ENCODE results near the gene FGFRL1. TPM values are rescaled to one million over a fixed set of nuclear protein-coding genes. Genes with fewer than 3 reads are reported as not detected.
A peak's percentile ranks its signal among the peaks of the same experiment; 100 is the strongest.
"Not testable (repeated sequence)": the region's sequence is repeated elsewhere in the genome, so short reads cannot be mapped to it uniquely, and the experiment has no call there.

FGFRL1 gene
- total RNA-seq, 1 donor from 2014 or later: 15.5 TPM

DNA sequence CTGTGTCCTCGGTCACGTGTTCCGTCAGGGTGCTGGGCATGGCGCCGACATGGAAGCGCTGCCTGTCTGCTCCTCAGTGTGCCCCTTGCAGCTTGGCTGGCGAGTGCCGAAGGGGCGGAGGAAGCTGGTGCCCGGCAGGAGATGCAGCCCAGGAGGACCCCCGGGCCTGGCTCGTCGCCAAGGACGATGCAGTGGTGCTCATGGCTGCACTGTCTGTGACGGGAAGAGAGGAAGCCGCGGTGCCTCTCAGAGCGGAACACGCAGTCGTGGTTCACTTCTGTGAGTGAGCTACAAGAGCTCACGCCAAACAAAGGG, 38.1 kb downstream of the FGFRL1 start:
- no peaks in the 10 kb centered on the region for H3K9me3 Mint-ChIP-seq
- no peak for DNase-seq (ENCODE audit: low spot score)
- intact Hi-C loops (cut with micrococcal nuclease): no loop called here
- no peak overlapping the region for H3K4me3 Mint-ChIP-seq
- no peaks in the 10 kb centered on the region for H3K36me3 Mint-ChIP-seq (ENCODE audit: low read depth)
- H3K27me3 Mint-ChIP-seq (ENCODE audit: insufficient read depth): peaks cover 28% of the 10 kb centered on the region
- H3K27ac Mint-ChIP-seq: no peak overlapping the region
- no peaks in the 10 kb centered on the region for H3K4me1 Mint-ChIP-seq (ENCODE audit: low read depth)

DNA sequence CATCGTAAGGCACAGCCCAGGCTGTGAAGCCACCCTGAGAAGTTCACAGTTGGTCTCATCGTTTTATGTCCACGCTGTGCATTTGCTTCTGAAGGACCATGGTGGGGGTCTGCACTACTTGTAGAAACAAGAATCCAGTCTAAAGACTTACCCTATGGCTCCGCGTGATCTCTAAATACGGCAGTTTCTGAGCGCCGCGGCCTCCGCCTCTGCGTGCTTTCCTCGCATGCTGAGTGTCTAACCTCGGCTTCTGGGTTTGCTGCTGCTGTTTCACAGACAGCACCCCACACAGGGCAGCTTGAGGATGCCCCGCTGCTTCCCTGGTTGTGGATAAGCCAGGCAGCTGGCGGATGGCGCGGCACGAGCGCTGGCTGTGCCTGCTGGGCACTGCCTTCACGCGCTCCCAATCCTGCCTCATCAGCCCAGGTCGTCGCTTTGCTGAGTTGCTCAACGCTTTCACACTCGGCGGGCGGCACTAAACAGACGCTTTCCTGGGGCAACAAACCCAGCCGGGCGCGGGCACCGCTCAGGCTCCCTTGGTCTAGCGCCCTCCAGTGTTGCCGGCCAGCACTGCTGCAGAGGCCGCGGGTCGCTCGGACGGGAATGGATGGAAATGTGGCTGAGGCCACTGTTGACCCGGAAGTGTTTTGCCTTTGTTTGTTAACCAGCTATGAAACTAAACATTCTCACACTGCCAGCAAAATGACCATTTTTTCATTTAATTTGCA, 39.2 kb downstream of the FGFRL1 start:
- Mint-ChIP-seq H3K27me3 (ENCODE audit: insufficient read depth) (peaks cover 25% of the 10 kb centered on the region), H3K27ac (no peak overlapping the region), H3K4me1 (ENCODE audit: low read depth) (peaks cover 2% of the 10 kb centered on the region)

DNA sequence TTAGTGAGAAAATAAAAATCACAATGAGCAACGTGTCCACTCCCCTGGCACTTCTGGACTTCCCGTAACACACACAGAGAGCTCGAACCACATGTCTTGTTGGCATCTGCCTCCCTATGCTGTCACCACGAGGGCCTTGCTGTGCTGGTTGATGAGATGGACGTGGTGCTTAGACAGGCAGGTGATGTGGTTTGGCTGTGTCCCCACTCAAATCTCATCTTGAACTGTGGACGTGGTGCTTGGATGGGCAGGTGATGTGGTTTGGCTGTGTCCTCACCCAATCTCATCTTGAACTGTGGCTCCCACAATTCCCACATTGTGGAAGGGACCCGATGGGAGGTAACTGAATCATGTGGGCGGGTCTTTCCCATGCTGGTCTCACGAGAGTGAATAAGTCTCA, 40.0 kb downstream of the FGFRL1 start:
- peaks cover 25% of the 10 kb centered on the region for H3K27me3 Mint-ChIP-seq (ENCODE audit: insufficient read depth)
- no peaks in the 10 kb centered on the region for H3K36me3 Mint-ChIP-seq (ENCODE audit: low read depth)
- intact Hi-C loops (cut with micrococcal nuclease): no loop called here
- H3K4me1 Mint-ChIP-seq (ENCODE audit: low read depth): peaks cover 9% of the 10 kb centered on the region
- H3K4me3 Mint-ChIP-seq: no peak overlapping the region
- no peak for DNase-seq (ENCODE audit: low spot score)
- no peak overlapping the region for H3K27ac Mint-ChIP-seq
- H3K9me3 Mint-ChIP-seq: no peaks in the 10 kb centered on the region

More for the DNA sequence above, 39.2 kb downstream of the FGFRL1 start:
- Mint-ChIP-seq H3K9me3 (no peaks in the 10 kb centered on the region), H3K36me3 (ENCODE audit: low read depth) (no peaks in the 10 kb centered on the region), H3K4me3 (no peak overlapping the region)
- DNase-seq (ENCODE audit: low spot score): no peak
- intact Hi-C loops (cut with micrococcal nuclease): no loop called here

DNA sequence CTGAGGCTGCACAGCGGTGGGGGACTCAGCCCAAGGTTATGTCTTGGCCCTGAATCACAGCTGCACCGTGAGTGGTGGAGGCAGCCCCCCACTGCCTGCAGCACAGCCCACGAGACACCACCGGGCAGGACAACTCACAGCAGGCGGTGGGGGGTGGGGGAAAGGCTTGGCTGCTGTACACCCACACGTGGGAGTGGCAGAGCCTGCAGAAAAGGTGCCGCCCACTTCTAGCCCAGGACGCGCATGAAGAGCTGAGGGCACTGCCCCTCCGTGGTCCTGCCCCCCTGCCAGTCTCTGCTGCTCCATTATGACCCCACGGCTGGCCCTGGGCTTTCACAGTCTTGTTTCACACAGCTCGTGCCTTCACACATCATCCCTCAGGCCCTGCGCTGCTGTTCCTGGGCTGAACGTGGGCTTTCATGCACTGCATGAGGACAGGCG, 40.8 kb downstream of the FGFRL1 start:
- H3K27ac Mint-ChIP-seq: no peak overlapping the region

DNA sequence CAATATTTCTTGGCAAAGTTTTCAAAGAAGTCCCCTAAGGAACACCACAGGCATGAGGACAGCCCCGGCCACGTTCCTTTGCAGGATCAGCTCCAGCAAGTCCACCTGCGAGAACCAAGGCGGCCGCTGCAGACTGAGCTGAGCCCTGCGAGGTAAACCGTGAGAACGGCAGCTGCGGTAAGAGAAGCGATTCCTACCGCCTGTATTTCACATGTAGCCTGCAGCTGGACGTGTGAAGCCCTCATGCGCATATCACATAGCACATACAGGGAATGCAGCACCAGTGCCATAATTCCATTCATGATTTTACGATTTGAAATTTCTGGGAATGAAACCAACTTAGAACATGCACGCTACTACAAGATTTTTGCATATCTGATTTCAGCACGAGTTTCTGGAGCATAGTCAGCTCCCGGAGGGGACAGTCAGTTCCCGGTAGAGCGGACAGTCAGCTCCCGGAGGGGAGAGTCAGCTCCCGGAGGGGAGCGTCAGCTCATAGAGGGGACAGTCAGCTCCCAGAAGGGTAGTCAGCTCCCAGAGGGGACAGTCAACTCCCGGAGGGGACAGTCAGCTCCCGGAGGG, 41.7 kb downstream of the FGFRL1 start:
- no peak overlapping the region for H3K27ac Mint-ChIP-seq
- no peaks in the 10 kb centered on the region for H3K36me3 Mint-ChIP-seq (ENCODE audit: low read depth)
- peaks cover 9% of the 10 kb centered on the region for H3K4me1 Mint-ChIP-seq (ENCODE audit: low read depth)
- no peaks in the 10 kb centered on the region for H3K9me3 Mint-ChIP-seq
- peaks cover 17% of the 10 kb centered on the region for H3K27me3 Mint-ChIP-seq (ENCODE audit: insufficient read depth)
- intact Hi-C loops (cut with micrococcal nuclease): no loop called here
- H3K4me3 Mint-ChIP-seq: no peak overlapping the region
- DNase-seq (ENCODE audit: low spot score): no peak

More for the DNA sequence above, 40.8 kb downstream of the FGFRL1 start:
- Mint-ChIP-seq H3K27me3 (ENCODE audit: insufficient read depth) (peaks cover 23% of the 10 kb centered on the region), H3K9me3 (no peaks in the 10 kb centered on the region), H3K4me3 (no peak overlapping the region), H3K36me3 (ENCODE audit: low read depth) (no peaks in the 10 kb centered on the region), H3K4me1 (ENCODE audit: low read depth) (peaks cover 9% of the 10 kb centered on the region)
- intact Hi-C loops (cut with micrococcal nuclease): no loop called here
- DNase-seq (ENCODE audit: low spot score): no peak

DNA sequence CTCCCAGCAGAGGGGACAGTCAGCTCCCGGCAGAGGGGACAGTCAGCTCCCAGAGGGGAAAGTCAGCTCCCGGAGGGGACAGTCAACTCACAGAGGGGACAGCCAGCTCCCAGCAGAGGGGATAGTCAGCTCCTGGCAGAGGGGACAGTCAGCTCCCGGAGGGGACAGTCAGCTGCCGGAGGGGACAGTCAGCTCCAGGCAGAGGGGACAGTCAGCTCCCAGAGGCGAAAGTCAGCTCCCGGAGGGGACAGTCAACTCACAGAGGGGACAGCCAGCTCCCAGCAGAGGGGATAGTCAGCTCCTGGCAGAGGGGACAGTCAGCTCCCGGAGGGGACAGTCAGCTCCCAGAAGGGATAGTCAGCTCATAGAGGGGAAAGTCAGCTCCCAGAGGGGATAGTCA, 42.5 kb downstream of the FGFRL1 start:
- H3K9me3 Mint-ChIP-seq; H3K4me1 Mint-ChIP-seq (ENCODE audit: low read depth); DNase-seq (ENCODE audit: low spot score); H3K36me3 Mint-ChIP-seq (ENCODE audit: low read depth); H3K4me3 Mint-ChIP-seq; H3K27ac Mint-ChIP-seq; intact Hi-C loops (cut with micrococcal nuclease): not testable (repeated sequence)
- peaks cover 14% of the 10 kb centered on the region for H3K27me3 Mint-ChIP-seq (ENCODE audit: insufficient read depth)

GRCh38 chr4:1054696-1055242, 43.3 kb downstream of the FGFRL1 start:
- intact Hi-C loops (cut with micrococcal nuclease): loop anchor here (5.0 kb wide), 2 partner anchors 42 to 233 kb away; partner anchors contain the start of genes FGFRL1 and MAEA
- H3K4me3 Mint-ChIP-seq; H3K27ac Mint-ChIP-seq; H3K9me3 Mint-ChIP-seq; DNase-seq (ENCODE audit: low spot score); H3K4me1 Mint-ChIP-seq (ENCODE audit: low read depth); H3K36me3 Mint-ChIP-seq (ENCODE audit: low read depth): not testable (repeated sequence)
- H3K27me3 Mint-ChIP-seq (ENCODE audit: insufficient read depth): peaks cover 14% of the 10 kb centered on the region

DNA sequence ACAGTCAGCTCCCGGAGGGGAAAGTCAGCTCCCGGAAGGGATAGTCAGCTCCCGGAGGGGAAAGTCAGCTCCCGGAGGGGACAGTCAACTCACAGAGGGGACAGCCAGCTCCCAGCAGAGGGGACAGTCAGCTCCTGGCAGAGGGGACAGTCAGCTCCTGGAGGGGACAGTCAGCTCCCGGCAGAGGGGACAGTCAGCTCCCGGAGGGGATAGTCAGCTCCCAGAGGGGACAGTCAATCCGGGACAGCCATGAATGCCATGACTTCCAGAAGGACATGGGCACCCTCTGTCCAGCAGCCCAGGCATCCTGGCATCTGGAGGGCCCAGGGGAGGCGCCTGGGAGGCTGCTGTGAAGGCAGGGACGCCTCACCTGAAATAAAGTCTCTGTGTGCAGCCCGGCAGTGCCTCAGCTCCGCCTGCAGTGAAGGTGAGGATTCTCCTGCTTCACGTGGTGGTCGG, 43.8 kb downstream of the FGFRL1 start:
- DNase-seq (ENCODE audit: low spot score); H3K9me3 Mint-ChIP-seq; H3K36me3 Mint-ChIP-seq (ENCODE audit: low read depth); H3K4me1 Mint-ChIP-seq (ENCODE audit: low read depth): not testable (repeated sequence)
- Mint-ChIP-seq H3K27me3 (ENCODE audit: insufficient read depth) (peaks cover 14% of the 10 kb centered on the region), H3K4me3 (peak overlapping the region; percentile 61), H3K27ac (peak overlapping the region; percentile 52)
- intact Hi-C loops (cut with micrococcal nuclease): loop anchor here (5.0 kb wide), 2 partner anchors 43 to 232 kb away; partner anchors contain the start of genes FGFRL1 and MAEA

DNA sequence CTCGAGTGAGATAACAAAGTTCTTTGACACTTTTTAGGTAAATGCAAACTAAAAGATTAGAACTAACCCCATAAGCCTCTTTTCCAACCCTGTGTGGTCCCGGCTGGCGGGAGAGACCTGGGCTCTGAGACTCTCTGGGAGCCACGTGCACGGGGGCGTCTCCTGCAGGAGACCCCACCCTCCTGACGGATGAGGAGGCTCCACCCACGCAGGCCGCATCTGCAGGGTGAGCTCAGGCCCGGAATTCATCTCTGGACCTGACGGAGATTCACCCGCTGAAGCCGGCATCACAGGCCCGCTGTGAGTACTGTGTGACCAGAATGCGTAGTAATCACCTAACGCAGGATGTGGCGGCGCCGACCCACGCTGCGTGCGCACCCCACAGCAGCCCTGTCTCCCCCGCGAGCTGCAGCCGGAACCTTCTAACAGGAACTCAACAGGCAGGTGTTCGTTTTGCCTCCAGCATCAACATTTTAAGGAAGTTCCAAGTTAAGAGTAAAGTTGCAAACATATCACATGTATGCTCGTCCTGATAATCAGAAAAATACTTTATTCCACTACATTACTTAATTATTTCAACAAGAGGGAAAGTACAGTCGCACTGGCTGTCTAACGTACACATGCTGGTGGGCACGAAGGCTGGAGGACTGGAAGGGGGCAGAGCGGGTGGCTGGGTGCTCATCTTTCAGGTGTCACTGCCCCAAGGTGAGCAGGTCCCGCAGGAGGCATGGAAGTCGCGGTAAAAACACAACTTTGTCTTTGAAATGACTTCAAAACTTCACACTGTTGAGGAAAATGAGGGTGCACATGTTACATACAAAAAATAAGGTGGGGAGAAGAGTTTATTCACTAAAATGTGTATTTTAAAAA, 44.5 kb downstream of the FGFRL1 start:
- peak; percentile 73 for DNase-seq (ENCODE audit: low spot score)
- Mint-ChIP-seq H3K27ac (peak overlapping the region; percentile 52), H3K9me3 (no peaks in the 10 kb centered on the region), H3K27me3 (ENCODE audit: insufficient read depth) (peaks cover 14% of the 10 kb centered on the region), H3K36me3 (ENCODE audit: low read depth) (no peaks in the 10 kb centered on the region), H3K4me1 (ENCODE audit: low read depth) (peaks cover 9% of the 10 kb centered on the region), H3K4me3 (peak overlapping the region; percentile 61)
- intact Hi-C loops (cut with micrococcal nuclease): loop anchor here (5.0 kb wide), 2 partner anchors 44 to 231 kb away; partner anchors contain the start of genes FGFRL1 and MAEA

DNA sequence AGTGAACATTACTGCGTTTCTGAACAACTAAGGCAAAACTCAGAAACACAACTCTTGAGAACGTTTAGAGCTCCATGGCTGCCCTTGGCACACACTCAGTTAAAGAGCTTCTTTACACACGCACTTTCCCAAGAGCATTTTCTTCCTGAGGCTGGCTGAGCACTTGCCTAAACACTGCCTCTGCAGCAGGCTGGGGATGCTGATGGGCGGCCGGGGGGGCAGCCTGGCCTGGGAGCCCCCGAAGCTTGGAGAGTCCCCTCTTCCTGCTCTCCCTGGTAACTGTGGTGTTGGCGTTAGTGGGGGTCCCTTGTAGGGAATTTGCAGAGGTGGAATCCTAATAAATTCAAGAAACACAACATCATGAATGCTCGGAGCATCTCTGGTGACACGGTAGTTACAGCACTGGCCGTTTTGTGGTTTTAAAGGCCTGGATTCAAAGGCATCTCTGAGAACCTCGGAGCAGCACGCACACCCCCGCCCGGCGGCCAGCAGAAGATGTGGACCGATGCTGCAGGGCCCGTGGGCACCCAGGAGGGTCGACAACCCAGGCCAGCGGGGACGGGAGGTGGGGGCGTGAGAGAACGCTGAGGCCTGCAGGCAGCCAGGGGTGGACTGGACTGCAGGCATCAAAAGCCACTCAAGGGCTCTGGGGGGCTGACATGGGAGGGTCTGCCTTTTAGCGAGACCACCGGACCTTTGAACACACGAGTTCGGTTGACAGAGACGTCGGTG, 45.4 kb downstream of the FGFRL1 start:
- Mint-ChIP-seq H3K4me3 (no peak overlapping the region), H3K4me1 (ENCODE audit: low read depth) (peaks cover 13% of the 10 kb centered on the region), H3K9me3 (no peaks in the 10 kb centered on the region), H3K27me3 (ENCODE audit: insufficient read depth) (peaks cover 11% of the 10 kb centered on the region), H3K27ac (no peak overlapping the region), H3K36me3 (ENCODE audit: low read depth) (no peaks in the 10 kb centered on the region)
- intact Hi-C loops (cut with micrococcal nuclease): loop anchor here (5.0 kb wide), 2 partner anchors 45 to 230 kb away; partner anchors contain the start of genes FGFRL1 and MAEA
- DNase-seq (ENCODE audit: low spot score): no peak

DNA sequence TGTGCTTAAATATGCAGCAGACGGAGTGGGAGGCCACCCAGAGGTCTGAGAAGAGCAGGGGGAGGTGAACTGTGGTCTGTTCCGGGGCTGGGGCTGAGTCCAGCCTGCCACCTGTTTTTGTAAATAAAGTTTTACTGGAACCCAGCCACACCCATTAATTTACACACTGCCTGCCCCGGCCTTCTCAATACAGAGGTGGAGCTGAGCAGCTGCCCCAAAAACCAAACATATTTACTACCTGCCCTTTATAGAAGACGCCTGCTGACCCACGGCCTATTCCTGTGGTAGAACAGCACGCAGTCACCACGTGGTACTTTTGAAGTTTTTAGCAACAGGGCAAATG, 45.9 kb downstream of the FGFRL1 start:
- no peaks in the 10 kb centered on the region for H3K9me3 Mint-ChIP-seq

More for the DNA sequence above, 45.9 kb downstream of the FGFRL1 start:
- H3K36me3 Mint-ChIP-seq (ENCODE audit: low read depth): no peaks in the 10 kb centered on the region
- no peak overlapping the region for H3K27ac Mint-ChIP-seq
- H3K4me3 Mint-ChIP-seq: no peak overlapping the region
- H3K27me3 Mint-ChIP-seq (ENCODE audit: insufficient read depth): peaks cover 10% of the 10 kb centered on the region
- DNase-seq (ENCODE audit: low spot score): no peak
- intact Hi-C loops (cut with micrococcal nuclease): loop anchor here (5.0 kb wide), 2 partner anchors 45 to 230 kb away; partner anchors contain the start of genes FGFRL1 and MAEA
- peaks cover 18% of the 10 kb centered on the region for H3K4me1 Mint-ChIP-seq (ENCODE audit: low read depth)

Measured in activated T-helper 1 cell treated with anti-CD3 and anti-CD28 coated beads, Interleukin-12 subunit alpha, Interleukin-12 subunit beta, Interleukin-2, Interleukin-4 antibody, amounts not matched to agents 30 ng/mL and 10 ng/mL and 1 ng/mL, durations not matched to agents 14 hours and 24 hours and 36 hours (primary cell).